ENCODE results near the gene PXT1. TPM values are rescaled to one million over a fixed set of nuclear protein-coding genes. Genes with fewer than 3 reads are reported as not detected.
"Not testable (repeated sequence)": the region's sequence is repeated elsewhere in the genome, so short reads cannot be mapped to it uniquely, and the experiment has no call there.

PXT1 gene
- total RNA-seq, 4 donors from 2014 or later, result not detected

DNA sequence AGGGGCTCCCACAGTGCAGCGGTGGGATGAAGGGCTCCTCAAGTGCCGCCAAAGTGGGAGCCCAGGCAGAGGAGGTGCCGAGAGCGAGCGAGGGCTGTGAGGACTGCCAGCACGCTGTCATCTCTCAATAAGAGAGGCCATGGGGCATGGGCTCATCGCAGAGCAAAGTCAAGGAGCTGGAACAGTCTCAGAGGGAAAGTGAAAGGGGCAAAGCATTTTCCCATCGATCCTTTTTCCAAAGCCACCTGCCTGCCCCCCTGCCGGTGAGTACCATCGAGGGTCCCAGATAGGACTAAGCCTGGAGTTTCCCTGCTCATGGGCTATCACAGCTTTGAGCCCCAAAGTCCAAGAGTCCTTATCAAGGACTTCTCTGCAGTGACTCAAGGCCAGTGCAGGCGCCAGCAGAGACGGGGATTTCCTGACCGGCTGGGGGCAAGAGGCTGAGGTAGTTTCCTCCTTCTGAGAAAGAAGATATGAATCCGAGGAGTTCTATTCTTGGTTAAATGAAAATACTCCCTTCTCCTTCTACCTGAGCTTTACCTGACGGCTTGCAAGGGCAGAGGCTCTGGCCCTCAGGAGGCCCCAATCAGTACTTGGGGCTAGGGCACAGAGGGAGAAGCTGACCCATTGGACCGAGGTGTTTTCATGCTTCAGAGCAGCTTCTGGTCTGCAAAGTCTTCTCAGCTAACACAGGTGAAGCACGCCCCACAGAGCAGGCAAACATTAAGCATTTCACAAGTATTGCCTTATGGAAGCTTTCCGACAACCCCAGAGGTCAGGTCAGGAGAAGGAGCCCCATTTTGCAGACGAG lies 77.8 kb downstream of the PXT1 start:
- H3K27me3 ChIP-seq, result no peaks in the 10 kb centered on the region
- H3K9me3 ChIP-seq, result no peaks in the 10 kb centered on the region
- H3K4me1 ChIP-seq, result peaks cover 0 to 17% (median 0%) of the 10 kb centered on the region in 4 donors
- H3K36me3 ChIP-seq, result peaks cover 0 to 8% (median 0%) of the 10 kb centered on the region in 3 donors
- DNase-seq, result peak in 2 of 3 donors; percentile 62 to 79
- TF ChIP-seq, protein P1, sequence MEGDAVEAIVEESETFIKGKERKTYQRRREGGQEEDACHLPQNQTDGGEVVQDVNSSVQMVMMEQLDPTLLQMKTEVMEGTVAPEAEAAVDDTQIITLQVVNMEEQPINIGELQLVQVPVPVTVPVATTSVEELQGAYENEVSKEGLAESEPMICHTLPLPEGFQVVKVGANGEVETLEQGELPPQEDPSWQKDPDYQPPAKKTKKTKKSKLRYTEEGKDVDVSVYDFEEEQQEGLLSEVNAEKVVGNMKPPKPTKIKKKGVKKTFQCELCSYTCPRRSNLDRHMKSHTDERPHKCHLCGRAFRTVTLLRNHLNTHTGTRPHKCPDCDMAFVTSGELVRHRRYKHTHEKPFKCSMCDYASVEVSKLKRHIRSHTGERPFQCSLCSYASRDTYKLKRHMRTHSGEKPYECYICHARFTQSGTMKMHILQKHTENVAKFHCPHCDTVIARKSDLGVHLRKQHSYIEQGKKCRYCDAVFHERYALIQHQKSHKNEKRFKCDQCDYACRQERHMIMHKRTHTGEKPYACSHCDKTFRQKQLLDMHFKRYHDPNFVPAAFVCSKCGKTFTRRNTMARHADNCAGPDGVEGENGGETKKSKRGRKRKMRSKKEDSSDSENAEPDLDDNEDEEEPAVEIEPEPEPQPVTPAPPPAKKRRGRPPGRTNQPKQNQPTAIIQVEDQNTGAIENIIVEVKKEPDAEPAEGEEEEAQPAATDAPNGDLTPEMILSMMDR (IDR thresholded peaks at IDR 0.05), result no peak
- TF ChIP-seq POLR2A (IDR thresholded peaks at IDR 0.05), result no peak
- peak overlapping the region in 2 of 4 donors; percentile 35 to 37 for H3K27ac ChIP-seq
- H3K4me3 ChIP-seq, result no peak overlapping the region

DNA sequence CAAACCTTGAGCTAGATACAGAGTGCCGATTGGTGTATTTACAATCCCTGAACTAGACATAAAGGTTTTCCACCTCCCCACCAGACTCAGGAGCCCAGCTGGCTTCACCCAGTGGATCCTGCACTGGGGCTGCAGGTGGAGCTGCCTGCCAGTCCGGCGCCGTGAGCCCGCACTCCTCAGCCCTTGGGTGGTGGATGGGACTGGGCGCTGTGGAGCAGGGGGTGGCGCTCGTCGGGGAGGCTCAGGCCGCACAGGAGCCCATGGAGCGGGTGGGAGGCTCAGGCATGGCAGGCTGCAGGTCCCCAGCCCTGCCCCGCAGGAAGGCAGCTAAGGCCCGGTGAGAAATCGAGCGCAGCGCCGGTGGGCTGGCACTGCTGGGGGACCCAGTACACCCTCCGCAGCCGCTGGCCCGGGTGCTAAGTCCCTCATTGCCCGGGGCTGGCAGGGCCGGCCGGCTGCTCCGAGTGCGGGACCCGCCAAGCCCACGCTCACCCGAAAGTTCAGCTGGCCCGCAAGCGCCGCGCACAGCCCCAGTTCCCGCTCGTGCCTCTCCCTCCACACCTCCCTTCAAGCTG lies 78.5 kb downstream of the PXT1 start:
- not testable (repeated sequence) for H3K36me3 ChIP-seq, H3K27ac ChIP-seq, H3K27me3 ChIP-seq, H3K4me3 ChIP-seq, H3K9me3 ChIP-seq, DNase-seq
- peaks cover 0 to 17% (median 0%) of the 10 kb centered on the region in 4 donors for H3K4me1 ChIP-seq

DNA sequence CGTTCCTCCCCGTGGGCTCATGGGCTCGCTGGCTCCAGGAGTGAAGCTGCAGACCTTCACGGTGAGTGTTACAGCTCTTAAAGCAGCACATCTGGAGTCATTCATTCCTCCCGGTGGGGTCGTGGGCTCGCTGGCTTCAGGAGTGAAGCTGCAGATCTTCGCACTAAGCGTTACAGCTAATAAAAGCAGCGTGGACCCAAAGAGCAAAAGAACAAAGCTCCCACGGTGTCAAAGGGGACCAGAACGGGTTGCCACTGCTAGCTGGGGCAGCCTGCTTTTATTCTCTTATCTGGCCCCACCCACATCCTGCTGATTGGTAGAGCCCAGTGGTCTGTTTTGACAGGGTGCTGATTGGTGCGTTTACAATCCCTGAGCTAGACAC lies 79.3 kb downstream of the PXT1 start:
- not testable (repeated sequence) for H3K36me3 ChIP-seq, DNase-seq, H3K9me3 ChIP-seq, H3K4me3 ChIP-seq, H3K27me3 ChIP-seq, H3K27ac ChIP-seq
- peaks cover 0 to 24% (median 0%) of the 10 kb centered on the region in 4 donors for H3K4me1 ChIP-seq

DNA sequence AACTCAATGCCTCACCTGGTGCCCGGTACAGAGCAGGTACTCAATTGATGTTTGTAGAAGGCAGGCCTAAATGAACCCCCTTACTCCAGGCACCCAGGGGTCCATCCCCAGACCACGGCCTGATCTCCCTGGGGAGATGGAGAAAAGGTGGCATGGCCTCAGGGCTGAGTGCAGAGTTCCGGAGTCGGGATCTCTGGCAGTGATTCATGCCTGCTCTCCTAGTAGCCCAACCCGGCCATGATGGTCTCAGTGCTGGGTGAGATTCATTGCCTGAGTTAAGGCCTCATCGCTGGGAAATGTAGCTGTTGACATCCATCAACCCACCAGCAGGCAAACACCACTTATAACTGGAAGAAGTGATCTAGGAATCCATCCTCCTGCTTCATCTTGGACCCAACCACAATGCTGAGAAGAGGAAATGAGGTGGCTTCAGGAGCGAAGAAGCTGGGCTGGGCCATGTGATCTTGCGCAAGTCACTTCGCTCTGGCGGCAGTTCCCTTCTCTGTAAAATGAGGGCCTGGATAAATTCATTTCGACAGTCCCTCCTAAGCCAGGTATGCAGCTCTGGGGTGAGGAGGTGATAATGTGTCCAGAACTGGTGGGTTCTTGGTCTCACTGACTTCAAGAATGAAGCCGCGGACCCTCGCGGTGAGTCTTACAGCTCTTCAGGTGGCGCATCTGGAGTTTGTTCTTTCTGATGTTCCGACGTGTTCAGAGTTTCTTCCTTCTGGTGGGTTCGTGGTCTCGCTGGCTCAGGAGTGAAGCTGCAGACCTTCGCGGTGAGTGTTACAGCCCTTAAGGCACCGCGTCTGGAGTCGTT lies 79.9 kb downstream of the PXT1 start:
- TF ChIP-seq, protein P1 (IDR thresholded peaks at IDR 0.05), result no peak
- DNase-seq, result no peak
- Histone ChIP-seq H3K4me3 (no peak overlapping the region), H3K9me3 (no peaks in the 10 kb centered on the region), H3K27ac (no peak overlapping the region), H3K36me3 (no peaks in the 10 kb centered on the region), H3K4me1 (peaks cover 0 to 30% (median 0%) of the 10 kb centered on the region in 4 donors), H3K27me3 (no peaks in the 10 kb centered on the region)

DNA sequence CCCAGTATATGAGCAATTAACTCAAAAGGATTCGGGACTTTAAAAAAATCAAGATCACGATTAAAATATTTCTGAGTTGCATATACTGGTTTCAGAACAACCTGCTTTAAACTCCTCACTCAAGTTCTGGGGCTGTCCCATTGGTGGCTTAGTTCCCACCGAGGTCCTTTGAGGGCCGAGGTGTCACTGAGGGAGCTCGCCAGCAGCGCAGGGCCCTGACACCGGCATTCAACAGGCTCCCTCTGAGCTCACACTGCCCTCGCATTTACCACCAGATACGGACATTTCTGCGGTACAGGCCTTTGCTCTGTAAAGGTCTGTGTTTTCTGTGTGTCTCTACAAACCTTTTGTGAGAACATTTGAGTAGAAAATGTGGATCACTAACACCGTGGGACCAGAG lies 81.6 kb downstream of the PXT1 start:
- DNase-seq, result no peak
- no peak overlapping the region for H3K27ac ChIP-seq
- H3K4me1 ChIP-seq, result peaks cover 0 to 31% (median 0%) of the 10 kb centered on the region in 4 donors
- no peak for TF ChIP-seq POLR2A (IDR thresholded peaks at IDR 0.05)
- TF ChIP-seq, protein P1 (IDR thresholded peaks at IDR 0.05), result no peak
- no peaks in the 10 kb centered on the region for H3K9me3 ChIP-seq
- no peak overlapping the region for H3K4me3 ChIP-seq
- H3K27me3 ChIP-seq, result no peaks in the 10 kb centered on the region
- no peaks in the 10 kb centered on the region for H3K36me3 ChIP-seq

DNA sequence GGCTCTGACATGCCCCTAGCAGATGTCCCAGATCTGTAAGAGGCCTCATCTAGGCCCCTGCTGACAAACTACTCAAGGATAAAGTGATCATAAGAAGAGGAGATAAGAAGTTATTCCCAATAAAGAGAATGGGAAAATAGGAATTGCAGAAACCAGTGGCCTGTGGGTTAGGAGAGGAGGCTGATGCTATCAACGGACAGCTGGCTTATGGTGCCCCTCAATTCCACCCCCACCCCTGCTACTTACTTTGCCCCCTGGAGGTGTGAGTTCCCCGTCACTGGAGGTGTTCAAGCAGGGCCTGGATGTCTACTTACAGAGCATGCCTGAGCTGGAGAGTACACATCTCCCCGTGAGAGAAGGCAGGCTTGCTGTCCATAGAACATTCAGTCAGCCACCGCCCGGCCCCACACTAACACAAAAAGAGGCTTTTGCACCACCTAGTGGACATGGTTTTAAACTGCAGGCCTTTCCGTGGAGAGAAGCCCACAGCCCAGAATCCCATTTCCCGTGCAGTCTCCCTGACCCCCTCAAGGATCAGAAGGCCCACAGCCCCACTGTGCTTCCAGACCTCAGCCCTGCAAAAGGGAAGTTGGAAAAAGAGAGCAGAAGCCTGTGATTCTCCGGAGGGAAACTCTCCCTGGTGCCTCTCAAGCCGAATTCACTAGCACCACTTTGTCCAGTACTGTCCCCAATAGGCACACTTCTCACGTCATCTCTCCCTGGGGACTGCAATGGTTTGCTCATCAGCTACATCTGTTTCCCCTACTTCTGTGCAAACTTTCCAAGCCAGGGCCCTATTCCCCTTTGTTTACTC lies 82.2 kb downstream of the PXT1 start:
- no peak for TF ChIP-seq POLR2A (IDR thresholded peaks at IDR 0.05)
- TF ChIP-seq, protein P1 (IDR thresholded peaks at IDR 0.05), result peak; percentile 66 to 91 (median 88)
- Histone ChIP-seq H3K4me3 (no peak overlapping the region), H3K9me3 (no peaks in the 10 kb centered on the region), H3K27me3 (no peaks in the 10 kb centered on the region), H3K27ac (no peak overlapping the region), H3K4me1 (peaks cover 0 to 31% (median 0%) of the 10 kb centered on the region in 4 donors), H3K36me3 (no peaks in the 10 kb centered on the region)
- DNase-seq, result peak; percentile 75 to 89 (median 77)
